NCI-H526 treated with DMSO at 0.1 percent for 48 hours (cell line): ENCODE results near the gene FHL5.
"Not testable (repeated sequence)": the region's sequence is repeated elsewhere in the genome, so short reads cannot be mapped to it uniquely, and the experiment has no call there.

Experiments
- DNase-seq: peaks from one replicate; lab custom pipeline; 2025; lab: John Stamatoyannopoulos, UW

The FHL5 gene, protein sequence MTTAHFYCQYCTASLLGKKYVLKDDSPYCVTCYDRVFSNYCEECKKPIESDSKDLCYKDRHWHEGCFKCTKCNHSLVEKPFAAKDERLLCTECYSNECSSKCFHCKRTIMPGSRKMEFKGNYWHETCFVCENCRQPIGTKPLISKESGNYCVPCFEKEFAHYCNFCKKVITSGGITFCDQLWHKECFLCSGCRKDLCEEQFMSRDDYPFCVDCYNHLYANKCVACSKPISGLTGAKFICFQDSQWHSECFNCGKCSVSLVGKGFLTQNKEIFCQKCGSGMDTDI

DNA sequence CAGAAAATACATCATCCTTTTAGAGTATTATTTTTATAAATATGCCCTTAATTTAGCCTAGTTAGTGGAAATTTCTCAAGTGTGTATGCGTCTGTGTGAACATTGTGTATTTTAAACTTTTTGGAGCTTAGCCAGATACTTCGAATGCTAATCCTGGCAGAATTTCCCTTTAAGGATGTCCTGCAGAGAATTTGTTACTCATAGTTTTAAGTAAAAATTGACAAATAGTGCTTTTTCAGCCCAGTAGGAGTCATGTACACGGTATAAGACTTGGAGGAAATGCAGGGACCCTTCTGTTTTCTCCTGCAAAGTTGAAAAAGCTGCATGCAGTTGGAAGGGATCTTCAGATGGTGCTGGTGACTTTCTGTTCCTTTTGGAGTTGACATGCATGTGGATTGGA lies at the start of gene FHL5:
Gene FHL5, plus strand, starts transcription at position 243 of the 400 bp plus-strand sequence. CDS start 40,486 bp downstream, outside the sequence.
- no peak for DNase-seq

DNA sequence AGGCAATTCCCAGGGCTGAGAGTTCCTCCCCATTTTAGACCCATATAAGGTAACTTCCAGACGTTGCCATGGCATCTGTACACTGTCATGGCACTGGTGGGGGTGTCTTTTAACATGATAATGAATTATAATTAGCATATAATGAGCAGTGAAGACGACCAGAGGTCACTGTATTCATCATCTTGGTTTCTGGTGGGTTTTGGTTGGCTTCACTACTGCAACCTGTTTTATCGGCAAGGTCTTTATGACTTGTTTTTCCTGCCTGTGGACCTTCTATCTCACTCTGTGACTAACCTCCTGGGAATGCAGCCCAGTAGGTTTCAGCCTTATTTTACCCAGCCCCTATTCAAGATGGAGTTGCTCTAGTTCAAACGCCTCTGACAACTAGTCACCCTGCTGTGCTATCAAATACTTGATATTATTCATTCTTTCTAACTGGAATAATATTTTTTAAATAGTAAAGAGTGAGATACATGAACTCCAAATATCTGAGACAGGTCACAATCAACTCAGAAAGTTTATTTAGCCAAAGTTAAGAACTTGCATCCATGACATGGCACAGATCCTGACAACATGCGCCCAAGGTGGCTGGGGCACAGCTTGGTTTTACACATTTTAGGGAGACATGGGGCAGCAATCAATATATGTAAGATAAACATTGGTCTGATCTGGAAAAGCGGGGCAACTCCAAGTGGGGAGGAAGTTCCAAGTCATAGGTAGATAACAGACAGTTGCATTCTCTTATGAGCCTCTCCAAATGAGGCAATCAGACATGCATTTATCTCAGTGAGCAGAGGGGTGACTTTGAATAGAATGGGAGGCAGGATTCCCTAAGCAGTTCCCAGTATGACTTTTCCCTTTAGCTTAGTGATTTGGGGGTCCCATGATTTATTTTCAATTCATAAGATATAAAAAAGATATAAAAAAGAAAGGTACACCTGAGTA lies 42.5 kb upstream of the FHL5 start:
- DNase-seq, result no peak

DNA sequence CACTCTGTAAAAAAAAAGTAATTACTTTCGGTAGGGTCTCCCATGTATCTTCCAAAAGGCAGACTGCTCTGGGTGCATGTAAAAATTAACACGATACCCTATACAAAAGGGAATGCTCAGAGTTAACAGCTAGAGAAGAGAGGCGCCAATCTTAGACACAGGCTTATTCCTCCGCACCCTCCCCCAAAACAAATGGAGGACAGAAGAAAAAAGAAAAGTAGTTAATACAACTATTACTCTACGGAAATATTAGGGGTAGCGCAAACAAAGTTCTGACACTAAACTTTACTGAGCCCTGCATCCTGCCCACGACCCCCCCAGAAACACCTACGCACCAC lies 41.7 kb upstream of the FHL5 start:
- DNase-seq, result peak; percentile 72

DNA sequence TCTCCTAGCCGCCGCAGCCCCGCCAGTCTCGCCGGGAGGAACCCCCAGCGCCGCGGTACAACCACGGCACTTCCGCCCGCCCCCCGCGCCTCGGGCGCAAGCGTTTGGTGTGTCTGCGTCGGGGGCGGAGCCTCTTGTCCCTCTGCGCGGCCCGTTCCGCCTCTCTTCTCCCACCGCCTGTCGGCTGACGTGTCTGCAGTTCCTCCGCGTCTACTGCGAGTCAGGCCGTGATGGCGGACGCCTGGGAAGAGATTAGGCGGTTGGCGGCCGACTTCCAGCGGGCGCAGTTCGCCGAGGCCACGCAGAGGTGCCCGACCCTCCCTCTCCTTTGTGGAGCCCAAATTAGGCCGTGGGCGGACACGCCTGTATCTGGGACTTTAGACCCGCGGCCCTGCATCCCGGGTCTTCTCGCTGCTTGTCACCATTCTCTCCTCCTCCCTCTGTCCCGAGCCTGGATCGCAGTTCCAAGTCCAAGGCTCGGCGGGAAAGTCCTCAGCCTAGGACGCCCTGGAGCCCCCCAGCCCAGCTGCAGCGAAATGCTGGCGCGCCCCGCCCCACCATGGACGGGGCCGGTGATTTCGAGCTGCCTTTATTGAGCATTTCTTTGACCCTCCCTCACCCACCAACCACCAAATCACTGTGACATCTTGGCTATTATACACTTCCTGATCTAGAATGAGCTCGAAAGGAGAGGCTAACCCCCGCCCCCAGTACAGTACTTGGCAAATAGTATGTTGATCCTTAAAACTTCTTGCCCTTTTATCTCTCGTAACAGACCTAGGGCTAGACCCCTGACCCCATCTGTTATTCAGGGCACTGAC lies 41.1 kb upstream of the FHL5 start, which contains the start of gene UFL1:
Gene UFL1, plus strand, starts transcription at position 163 of the 821 bp plus-strand sequence. Its CDS starts 68 bp downstream, at position 231.
- DNase-seq, result peak; percentile 92

DNA sequence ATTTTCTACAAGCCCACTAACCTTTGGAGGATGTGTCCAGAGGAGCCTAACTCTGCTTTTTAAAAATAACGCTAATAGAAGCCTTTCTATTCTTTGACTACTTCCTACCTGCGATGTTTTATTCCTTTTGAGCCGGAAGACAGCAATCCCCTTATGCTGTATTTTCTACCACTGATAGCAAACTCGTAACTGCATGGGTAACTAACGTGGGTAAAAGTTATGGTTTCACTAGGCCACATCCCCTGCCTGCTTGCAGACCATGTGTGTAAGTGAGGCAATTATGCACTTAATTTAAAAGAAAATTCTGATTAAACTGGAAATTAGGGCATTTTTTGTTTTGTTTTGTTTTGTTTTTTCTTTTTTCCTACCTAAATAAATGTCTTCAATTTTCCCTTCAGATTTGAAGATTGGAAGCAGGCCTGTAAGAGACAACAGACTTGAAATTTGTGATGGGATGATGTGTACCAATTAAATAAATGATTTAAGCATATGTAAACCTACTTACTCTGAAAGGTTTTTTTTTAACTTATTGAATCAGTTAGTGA lies 40.4 kb upstream of the FHL5 start:
- peak; percentile 43 for DNase-seq

DNA sequence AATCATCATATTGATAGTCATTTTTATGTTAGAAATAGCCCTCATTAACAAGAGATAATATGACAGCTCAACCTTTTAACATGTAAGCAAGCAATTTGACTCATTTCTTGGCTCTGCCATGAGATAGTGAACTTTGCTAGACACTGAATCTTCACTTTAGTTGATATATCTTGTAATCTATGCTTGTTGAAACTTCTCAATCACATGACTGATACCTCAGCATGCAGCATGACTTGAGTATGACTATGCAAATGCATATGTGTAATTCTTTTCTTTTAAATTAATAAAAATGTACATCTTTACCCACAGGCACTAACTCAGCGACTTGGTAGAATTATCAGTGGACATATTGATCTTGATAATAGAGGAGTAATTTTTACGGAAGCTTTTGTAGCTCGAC lies 34.7 kb upstream of the FHL5 start:
- no peak for DNase-seq

DNA sequence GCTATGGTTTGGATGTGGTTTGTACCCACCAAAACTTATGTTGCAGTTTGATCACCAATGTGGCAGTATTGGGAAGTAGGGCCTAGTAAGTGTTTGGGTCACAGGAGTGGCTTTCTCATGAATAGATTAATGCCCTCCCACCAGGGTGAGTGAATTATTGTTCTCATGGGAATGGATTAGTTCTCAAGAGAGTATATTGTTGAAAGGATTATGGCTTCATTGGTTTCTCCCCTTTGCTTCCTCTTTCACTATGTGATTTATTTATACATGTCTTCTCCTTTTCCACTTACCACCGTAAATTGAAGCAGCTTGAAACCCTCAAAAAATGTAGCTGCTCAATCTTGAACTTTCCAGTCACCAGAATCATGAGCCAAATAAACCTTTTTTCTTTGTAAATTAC lies 30.5 kb upstream of the FHL5 start:
- DNase-seq, result no peak

DNA sequence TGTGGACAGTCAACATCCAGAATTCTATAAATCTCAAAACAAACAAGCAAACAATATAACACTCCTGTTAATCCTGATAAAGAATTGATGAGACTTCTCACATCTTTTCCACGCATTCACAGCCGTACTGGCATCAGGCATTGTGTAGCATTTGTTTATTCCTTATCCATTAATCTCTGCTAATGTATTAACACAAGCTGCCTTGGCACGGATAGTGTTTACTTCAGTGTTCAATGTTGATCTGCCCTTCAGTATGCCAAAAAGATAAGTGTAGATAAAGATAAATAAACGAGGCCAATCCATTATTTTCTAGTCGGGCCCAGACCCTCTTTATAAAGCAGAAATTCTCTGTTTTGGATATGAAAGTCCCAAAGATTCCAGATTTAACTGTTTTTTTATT lies 25.2 kb upstream of the FHL5 start:
- DNase-seq, result no peak

DNA sequence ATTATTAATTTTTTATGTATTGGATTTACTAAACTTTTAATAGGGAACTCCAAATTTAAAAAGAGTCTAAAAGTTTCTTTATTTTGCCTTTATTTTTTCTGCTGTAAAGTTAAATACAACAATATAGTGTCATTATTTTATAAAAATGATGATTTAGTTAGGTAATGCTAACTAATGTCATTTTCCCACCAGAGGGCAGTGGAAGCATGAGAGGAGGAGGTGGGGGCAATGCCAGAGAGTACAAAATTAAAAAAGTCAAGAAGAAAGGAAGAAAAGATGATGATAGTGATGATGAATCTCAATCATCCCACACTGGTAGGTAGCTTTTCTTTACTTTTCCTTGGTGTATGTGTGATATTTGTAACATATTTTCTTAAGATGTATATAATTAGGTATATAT lies 20.2 kb upstream of the FHL5 start:
- peak; percentile 12 for DNase-seq

DNA sequence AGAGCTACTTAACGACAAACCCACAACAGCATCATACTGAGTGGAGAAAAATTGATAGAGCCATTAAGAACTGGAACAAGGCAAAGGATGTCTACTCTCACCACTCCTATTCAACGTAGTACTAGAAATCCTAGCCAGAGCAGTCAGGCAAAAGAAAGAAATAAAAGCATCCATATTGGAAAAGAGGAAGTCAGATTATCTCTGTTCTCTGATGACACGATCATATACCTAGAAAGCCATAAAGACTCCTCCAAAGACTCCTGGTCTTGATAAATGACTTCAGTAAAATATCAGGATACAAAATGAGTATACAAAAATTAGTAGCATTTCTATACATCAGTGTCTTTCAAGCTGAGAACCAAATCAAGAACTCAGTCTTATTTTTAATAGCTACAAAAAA lies 17.0 kb upstream of the FHL5 start:
- no peak for DNase-seq

DNA sequence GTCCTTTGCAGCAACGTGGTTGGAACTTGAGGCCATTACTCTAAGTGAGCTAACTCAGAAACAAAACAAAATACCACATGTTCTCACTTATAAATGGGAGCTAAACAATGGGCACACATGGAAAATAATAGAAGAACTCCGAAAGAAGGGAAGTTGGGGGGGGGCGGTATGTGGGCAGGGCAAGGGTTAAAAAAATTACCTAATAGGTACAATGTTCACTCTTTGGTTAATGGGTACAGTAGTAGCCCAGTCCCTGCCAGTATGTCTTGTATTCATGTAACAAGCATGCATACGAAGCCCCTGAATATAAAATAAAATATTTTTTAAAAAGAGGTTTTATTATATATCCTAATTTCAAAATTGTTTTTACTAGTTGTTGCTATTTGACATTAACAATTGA lies 15.3 kb upstream of the FHL5 start:
- DNase-seq, result no peak

DNA sequence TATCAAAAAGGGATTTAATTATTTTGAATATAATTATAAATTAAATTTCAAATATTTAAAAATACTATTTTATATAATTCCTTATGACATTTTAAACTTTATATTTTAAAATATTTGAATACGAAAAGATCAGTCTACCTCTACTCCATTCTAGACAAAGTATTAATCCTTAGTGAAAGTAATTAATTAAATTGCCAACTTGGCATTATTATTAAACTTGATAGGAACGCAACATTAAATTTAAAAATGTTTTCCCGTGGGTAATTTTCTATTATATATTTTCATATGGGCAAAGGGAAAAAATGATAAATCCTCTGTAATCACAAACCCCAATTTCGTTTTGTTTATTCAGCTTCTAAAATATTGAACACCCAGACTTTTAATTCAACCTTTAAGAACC lies 8.4 kb upstream of the FHL5 start:
- DNase-seq, result no peak

DNA sequence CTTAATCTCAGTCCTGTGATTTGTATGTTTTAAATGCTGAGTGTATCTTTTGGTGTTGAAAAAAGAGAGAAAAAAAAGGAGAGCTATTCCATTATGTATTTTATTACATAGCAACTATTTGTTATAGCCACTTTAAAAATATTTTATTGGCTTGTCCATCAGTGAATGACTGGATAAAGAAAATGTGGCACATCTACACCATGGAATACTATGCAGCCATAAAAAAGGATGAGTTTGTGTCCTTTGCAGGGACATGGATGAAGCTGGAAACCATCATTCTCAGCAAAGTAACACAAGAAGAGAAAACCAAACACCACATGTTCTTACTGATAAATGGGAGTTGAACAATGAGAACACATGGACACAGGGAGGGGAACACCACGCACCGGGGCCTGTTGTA lies 3.2 kb upstream of the FHL5 start:
- not testable (repeated sequence) for DNase-seq

DNA sequence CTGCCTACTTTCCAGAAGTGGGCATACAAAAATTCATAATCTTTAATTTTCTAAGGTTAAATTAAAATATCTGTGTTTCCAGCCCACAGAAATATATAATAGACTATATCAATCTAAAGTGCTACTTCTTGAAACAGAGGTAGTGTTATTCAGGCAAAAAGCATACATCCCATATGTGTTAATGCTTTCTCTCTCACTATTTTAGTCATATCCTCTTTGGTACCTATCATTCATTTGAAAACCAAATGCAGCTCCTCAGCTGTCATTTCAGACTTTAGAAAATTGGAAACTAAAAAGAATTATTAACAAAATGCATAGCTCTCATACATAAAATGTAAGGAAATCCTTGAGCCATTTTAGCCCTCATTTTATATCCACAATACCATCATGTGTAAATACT lies 925 bp downstream of the FHL5 start:
- no peak for DNase-seq

DNA sequence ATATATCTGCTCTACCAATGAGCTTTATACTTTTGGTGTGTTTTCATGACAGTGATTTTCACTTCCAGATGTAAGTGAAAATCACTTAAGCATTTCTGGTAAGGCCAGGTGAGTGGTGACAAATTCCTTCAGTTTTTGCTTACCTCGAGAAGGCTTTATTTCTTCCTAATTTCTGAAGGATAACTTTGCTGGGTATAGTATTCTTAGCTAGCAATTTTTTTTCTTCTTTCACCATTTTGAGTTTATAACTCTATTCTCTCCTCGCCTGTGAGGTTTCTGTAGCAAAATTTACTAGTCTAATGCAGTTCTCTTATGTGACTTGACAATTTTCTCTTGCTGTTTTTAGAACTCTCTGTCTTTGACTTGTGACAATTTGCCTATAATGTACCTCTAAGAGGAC lies 7.1 kb downstream of the FHL5 start:
- no peak for DNase-seq

DNA sequence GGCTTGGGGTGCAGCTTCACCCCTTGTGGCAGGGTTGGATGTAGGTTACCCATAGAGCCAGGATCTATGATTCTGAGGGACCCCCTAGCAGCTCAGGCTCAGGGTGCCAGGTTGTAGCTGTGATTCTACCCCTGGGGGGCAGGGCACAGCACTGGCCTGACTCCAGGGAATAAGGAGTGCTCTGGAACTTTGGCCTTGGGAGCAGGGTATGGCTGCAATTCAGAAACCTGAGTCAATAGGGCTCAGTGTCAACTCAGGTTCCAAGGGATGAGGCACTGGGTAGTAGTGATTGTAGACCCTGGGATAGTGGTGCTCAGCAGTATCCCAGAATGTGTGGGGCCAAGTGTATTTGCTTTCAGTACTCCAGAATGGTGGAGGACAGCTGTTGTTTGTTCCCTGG lies 8.6 kb downstream of the FHL5 start:
- no peak for DNase-seq

DNA sequence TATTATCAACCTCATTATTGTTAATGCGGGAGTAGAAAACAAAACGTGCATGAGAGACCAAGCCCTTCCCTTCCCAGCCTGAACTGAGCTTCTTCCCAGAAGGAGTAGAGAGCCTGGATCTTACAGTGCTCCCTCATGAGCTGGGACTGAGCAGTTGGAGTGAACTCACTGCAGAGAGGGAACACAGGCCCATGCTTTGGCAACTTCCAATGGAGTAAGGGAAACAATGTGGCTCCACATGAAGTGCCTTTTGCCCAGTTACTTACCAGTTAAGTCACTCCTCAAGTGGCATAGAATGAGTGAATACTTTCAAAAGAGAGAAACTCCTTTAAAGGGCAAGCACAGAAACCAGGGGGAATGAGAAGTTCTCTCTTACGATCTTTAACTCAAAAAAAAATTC lies 12.4 kb downstream of the FHL5 start:
- DNase-seq, result no peak

DNA sequence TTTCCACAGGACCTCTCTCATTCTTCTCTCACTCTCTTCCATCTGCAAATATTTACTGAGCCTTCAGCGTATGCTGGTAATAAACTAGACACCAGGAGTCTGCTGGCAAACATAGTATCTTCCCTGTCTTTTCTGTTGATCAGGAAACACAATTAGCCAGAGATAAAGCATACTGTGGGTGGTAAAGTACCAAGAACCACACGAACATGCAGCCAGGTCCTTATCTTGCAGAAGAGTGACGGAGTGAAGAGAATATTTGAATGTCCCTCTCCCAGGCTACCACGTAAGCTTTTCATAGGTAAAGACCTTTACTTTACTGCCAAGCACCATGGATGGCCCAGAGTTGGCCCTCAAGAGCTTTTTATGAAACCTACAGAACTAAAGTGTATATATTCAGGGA lies 13.3 kb downstream of the FHL5 start:
- DNase-seq, result no peak

DNA sequence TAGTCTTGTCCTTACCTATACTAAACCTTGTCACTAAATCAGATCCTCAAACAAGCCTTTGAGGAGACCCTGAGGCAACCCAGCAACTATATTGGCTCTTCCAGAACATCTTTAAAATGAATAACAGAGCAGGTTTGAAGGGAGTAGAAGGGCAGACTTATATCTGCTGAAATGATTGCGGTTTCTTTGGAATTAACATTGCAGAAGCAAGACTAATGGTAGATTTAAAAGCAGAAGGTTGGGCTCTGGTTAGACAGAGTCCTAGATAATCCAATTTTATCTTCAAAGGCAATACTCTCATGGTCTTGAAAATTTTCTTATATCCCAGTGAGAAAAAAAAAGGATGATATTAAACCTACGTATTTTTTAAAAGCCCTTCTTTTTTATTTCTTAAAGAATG lies 19.1 kb downstream of the FHL5 start:
- no peak for DNase-seq

DNA sequence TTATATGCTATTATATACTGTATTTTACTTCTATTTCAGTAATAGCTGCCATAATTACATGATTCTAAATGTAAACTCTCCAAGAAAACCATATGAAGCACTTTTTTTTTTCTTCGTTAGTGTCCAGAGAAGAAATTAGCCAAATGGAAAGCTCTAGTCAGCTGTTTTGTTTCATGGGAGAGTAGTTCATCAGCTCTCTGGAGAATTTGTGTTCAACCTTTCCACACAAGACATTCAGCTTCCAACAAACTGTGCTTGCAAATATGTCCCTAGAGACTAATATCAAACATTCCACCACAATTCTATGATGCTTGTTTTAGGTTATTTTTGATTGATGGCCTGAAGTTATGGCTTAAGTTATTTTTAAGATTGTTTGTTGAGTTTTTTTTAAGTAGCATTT lies 19.5 kb downstream of the FHL5 start:
- DNase-seq, result no peak

DNA sequence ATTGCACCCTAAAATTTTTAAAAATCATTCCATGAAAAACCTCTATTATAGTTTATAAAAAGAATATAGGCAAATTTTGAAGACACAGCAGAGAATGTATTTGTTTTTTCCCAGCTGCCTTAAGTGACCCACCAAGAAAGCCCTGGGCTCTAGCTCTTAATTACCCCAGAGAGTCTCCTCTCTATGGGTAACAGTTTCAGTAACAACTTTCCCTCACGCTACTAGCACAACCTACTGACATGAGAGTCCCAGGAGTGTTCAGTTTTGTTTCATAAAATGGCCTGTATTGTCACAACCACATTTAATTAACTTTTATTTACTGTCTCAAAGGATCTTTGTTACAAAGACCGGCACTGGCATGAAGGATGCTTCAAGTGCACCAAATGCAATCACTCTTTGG lies 41.5 kb downstream of the FHL5 start:
- no peak for DNase-seq

DNA sequence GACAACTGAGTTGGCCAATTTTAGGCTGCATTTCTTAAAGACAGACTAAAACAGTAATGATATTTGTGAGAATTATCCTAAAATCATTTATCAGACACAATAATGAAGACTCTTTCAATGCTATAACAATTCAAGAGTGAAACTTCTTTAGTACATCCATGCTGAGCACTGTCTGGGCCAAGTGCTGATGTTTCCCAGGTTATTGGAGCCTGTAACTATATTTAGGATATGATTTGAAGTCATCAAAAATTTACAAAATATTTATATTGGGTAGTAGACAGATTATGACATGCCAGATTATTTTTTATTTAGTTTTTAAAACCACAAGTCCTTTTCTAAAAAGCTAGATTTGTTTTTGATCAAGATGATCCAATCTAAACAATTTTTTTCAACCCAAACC lies 45.1 kb downstream of the FHL5 start:
- no peak for DNase-seq
